IMR-90 (cell line): ENCODE data around the gene ABCC4. TPM values are rescaled to one million over a fixed set of nuclear protein-coding genes. Genes with fewer than 3 reads are reported as not detected.

Source experiments
- ATAC-seq: fragments of 200-7000 bp; cut with Tn5 transposase; 2 replicates; pipeline ENCODE4 v1.9.1; 2020; ENCODE audit warnings: low read depth, mild to moderate bottlenecking, moderate library complexity
- BruUV-seq: library from RNA; stranded (reverse); fragments of 400-500 nt; replicated peaks from 2 replicates; lab custom pipeline; 2021; lab: Mats Ljungman, UMichigan
- CTCF ChIA-PET: fragments of 300-600 bp; formaldehyde crosslinking; extraction: SDS; loops from one replicate; lab custom pipeline; 2021; ENCODE audit warnings: antibody characterized with exemption; lab: Yijun Ruan, JAX
- POLR2A ChIA-PET: fragments of 300-600 bp; sonication (Branson Sonifier 250); formaldehyde crosslinking; loops from one replicate; lab custom pipeline; 2022; ENCODE audit warnings: antibody characterized with exemption; ENCODE audit not compliant: unreplicated experiment; lab: Charles Lee
- DNase-seq: peaks from one replicate; pipeline ENCODE4 v3.0.0; 2013
- H2AFZ ChIP-seq: replicated peaks from 2 replicates; pipeline ENCODE3; 2013; ENCODE audit warnings: low read length, mild to moderate bottlenecking; ENCODE audit not compliant: poor library complexity
- H2AK5ac ChIP-seq: 2 replicates; pipeline ENCODE4 v1.6.1; 2013; ENCODE audit warnings: low read depth, low read length, inconsistent platforms
- H2AK9ac ChIP-seq: replicated peaks from 2 replicates; pipeline ENCODE3; 2013; ENCODE audit warnings: mild to moderate bottlenecking, low read depth, low read length, moderate library complexity; ENCODE audit not compliant: poor library complexity
- H2BK120ac ChIP-seq: 2 replicates; pipeline ENCODE4 v1.6.1; 2013; ENCODE audit warnings: low read depth, low read length, inconsistent platforms
- H2BK15ac ChIP-seq: 3 replicates; pipeline ENCODE4 v1.6.1; 2013; ENCODE audit warnings: low read depth, low read length, inconsistent platforms
- H2BK20ac ChIP-seq: 2 replicates; pipeline ENCODE4 v1.6.1; 2013; ENCODE audit warnings: low read depth, mild to moderate bottlenecking, inconsistent platforms, low read length, moderate library complexity
- H2BK5ac ChIP-seq: 2 replicates; pipeline ENCODE4 v1.6.1; 2013; ENCODE audit warnings: mild to moderate bottlenecking, low read depth, low read length, inconsistent platforms; ENCODE audit not compliant: poor library complexity, severe bottlenecking
- H3K14ac ChIP-seq: replicated peaks from 2 replicates; pipeline ENCODE4 v1.6.1; 2013; ENCODE audit warnings: low read depth, low read length, inconsistent platforms
- H3K18ac ChIP-seq: 2 replicates; pipeline ENCODE4 v1.6.1; 2013; ENCODE audit warnings: low read depth, low read length, control low read depth
- H3K23ac ChIP-seq: 2 replicates; pipeline ENCODE4 v1.6.1; 2013; ENCODE audit warnings: low read depth, low read length, inconsistent platforms
- H3K27ac ChIP-seq: 2 replicates; pipeline ENCODE4 v1.5.1; 2013; ENCODE audit warnings: mild to moderate bottlenecking, control low read depth, low read length; ENCODE audit not compliant: insufficient read depth
- H3K27me3 ChIP-seq: 2 replicates; pipeline ENCODE4 v1.6.1; 2013; ENCODE audit warnings: low read length; ENCODE audit not compliant: control insufficient read depth, insufficient read depth
- H3K36me3 ChIP-seq: 2 replicates; pipeline ENCODE4 v1.6.1; 2013; ENCODE audit warnings: low read length, mixed read lengths; ENCODE audit not compliant: control insufficient read depth, insufficient read depth
- H3K4ac ChIP-seq: 2 replicates; pipeline ENCODE4 v1.6.1; 2013; ENCODE audit warnings: low read depth, low read length, inconsistent platforms
- H3K4me1 ChIP-seq: 2 replicates; pipeline ENCODE4 v1.6.1; 2013; ENCODE audit warnings: low read length, mixed read lengths; ENCODE audit not compliant: control insufficient read depth, insufficient read depth
- H3K4me2 ChIP-seq: 2 replicates; pipeline ENCODE4 v1.6.1; 2013; ENCODE audit warnings: low read depth, mild to moderate bottlenecking, control low read depth, low read length, moderate library complexity
- H3K4me3 ChIP-seq: 2 replicates; pipeline ENCODE4 v1.5.1; 2013; ENCODE audit warnings: low read depth, mild to moderate bottlenecking, control low read depth, low read length, moderate library complexity; ENCODE audit not compliant: insufficient read depth
- H3K56ac ChIP-seq: 2 replicates; pipeline ENCODE4 v1.6.1; 2013; ENCODE audit warnings: low read length, inconsistent platforms; ENCODE audit not compliant: insufficient read depth; ENCODE audit errors: extremely low read depth
- H3K79me1 ChIP-seq, 2 experiments: 2 replicates each; pipeline ENCODE4 v1.6.1; 2013; ENCODE audit warnings: low read length in 2 of 2, inconsistent platforms in 1 of 2, low read depth in 1 of 2
- H3K9ac ChIP-seq: 2 replicates; pipeline ENCODE4 v1.6.1; 2013; ENCODE audit warnings: low read depth, low read length, control low read depth
- H3K9me1 ChIP-seq: 2 replicates; pipeline ENCODE4 v1.6.1; 2013; ENCODE audit warnings: low read length, inconsistent platforms; ENCODE audit not compliant: insufficient read depth
- H3K9me3 ChIP-seq: 2 replicates; pipeline ENCODE4 v1.6.1; 2013; ENCODE audit warnings: low read length; ENCODE audit not compliant: control insufficient read depth, insufficient read depth
- H4K20me1 ChIP-seq: 2 replicates; pipeline ENCODE4 v1.6.1; 2013; ENCODE audit warnings: low read length, inconsistent platforms; ENCODE audit not compliant: insufficient read depth
- H4K5ac ChIP-seq: 2 replicates; pipeline ENCODE4 v1.6.1; 2013; ENCODE audit warnings: mild to moderate bottlenecking, low read depth, low read length, control low read depth
- H4K8ac ChIP-seq, 2 experiments: 2 replicates each; pipeline ENCODE4 v1.6.1; 2013; ENCODE audit warnings: low read depth in 2 of 2, low read length in 2 of 2, control low read depth in 1 of 2, inconsistent platforms in 1 of 2
- H4K91ac ChIP-seq: 2 replicates; pipeline ENCODE4 v1.6.1; 2013; ENCODE audit warnings: low read depth, low read length, inconsistent platforms; ENCODE audit not compliant: insufficient read depth
- BHLHE40 ChIP-seq: fragments of 150-350 bp; IDR thresholded peaks from 2 replicates; pipeline ENCODE4 v1.6.1; 2016; ENCODE audit warnings: mild to moderate bottlenecking, low read depth, low read length
- CEBPB ChIP-seq: IDR thresholded peaks from 2 replicates; pipeline ENCODE4 v1.6.1; 2012; ENCODE audit warnings: low read depth, low read length, improper control_type of control experiment
- CHD1 ChIP-seq: IDR thresholded peaks from 2 replicates; pipeline ENCODE4 v1.6.1; 2012; ENCODE audit warnings: low read depth, low read length, improper control_type of control experiment
- FOS ChIP-seq: fragments of 150-350 bp; IDR thresholded peaks from 2 replicates; pipeline ENCODE4 v1.6.1; 2016; ENCODE audit warnings: low read depth, low read length
- MAFK ChIP-seq: IDR thresholded peaks from 2 replicates; pipeline ENCODE4 v1.6.1; 2012; ENCODE audit warnings: low read depth, low read length, improper control_type of control experiment
- MAZ ChIP-seq: IDR thresholded peaks from 2 replicates; pipeline ENCODE4 v1.6.1; 2012; ENCODE audit warnings: low read depth, mild to moderate bottlenecking, low read length, improper control_type of control experiment, moderate library complexity, borderline replicate concordance
- MXI1 ChIP-seq: IDR thresholded peaks from 2 replicates; pipeline ENCODE4 v1.6.1; 2012; ENCODE audit warnings: low read depth, mild to moderate bottlenecking, low read length, moderate library complexity, borderline replicate concordance
- POLR2A ChIP-seq: IDR thresholded peaks from 2 replicates; pipeline ENCODE4 v1.6.1; 2012; ENCODE audit warnings: mild to moderate bottlenecking, low read depth, low read length
- RAD21 ChIP-seq: IDR thresholded peaks from 2 replicates; pipeline ENCODE4 v1.6.1; 2012; ENCODE audit warnings: low read length, improper control_type of control experiment
- RCOR1 ChIP-seq: IDR thresholded peaks from 2 replicates; pipeline ENCODE4 v1.6.1; 2012; ENCODE audit warnings: mild to moderate bottlenecking, low read length, improper control_type of control experiment; ENCODE audit not compliant: insufficient replicate concordance
- RFX5 ChIP-seq: IDR thresholded peaks from 2 replicates; pipeline ENCODE4 v1.8.0; 2012; ENCODE audit warnings: low read depth, mild to moderate bottlenecking, low read length, moderate library complexity
- SMC3 ChIP-seq: fragments of 150-350 bp; IDR thresholded peaks from 2 replicates; pipeline ENCODE4 v1.6.1; 2016; ENCODE audit warnings: low read depth, mild to moderate bottlenecking, antibody characterized with exemption, low read length, moderate library complexity
- WGBS, 2 experiments: methylation state at CpG; one replicate each; pipeline versions ENCODE4 v1.1.5 to v1.1.7; 2013; ENCODE audit warnings: missing lambda C conversion rate in 2 of 2; ENCODE audit not compliant: insufficient read length in 1 of 2; ENCODE audit errors: extremely low coverage in 2 of 2; 5-methylcytosine and 5-hydroxymethylcytosine counted together
- dilution Hi-C: fragments of 300-500 bp; cut with HindIII; formaldehyde crosslinking; loops from one replicate; pipeline ENCODE4 v1.14.3; 2018; ENCODE audit warnings: low sequenced_read_pairs; ENCODE audit not compliant: unreplicated experiment
- in situ Hi-C: fragments of 300-500 bp; cut with MboI; formaldehyde crosslinking; loops from 3 replicates; pipeline ENCODE4 v1.14.3; 2019; ENCODE audit warnings: low sequenced_read_pairs, inconsistent platforms, mixed read lengths
- intact Hi-C: fragments of 100-400 bp; cut with micrococcal nuclease; formaldehyde crosslinking; loops from 2 replicates; pipeline ENCODE4 v1.10.0; 2022
- polyA plus RNA-seq, 3 experiments: library from polyadenylated mRNA; depleted of rRNA; stranded (reverse); fragments of >200 nt; gene quantifications; 2 replicates each; pipeline ENCODE4 v1.2.3, GENCODE V29; 2012; ENCODE audit warnings: low replicate concordance in 1 of 3
- total RNA-seq: library from RNA; depleted of rRNA; stranded (reverse); fragments of >200 nt; gene quantifications from 2 replicates; pipeline ENCODE4 v1.2.3, GENCODE V29; 2012
- TF ChIP-seq, protein P1 (sequence below): fragments of 150-350 bp; IDR thresholded peaks from 2 replicates; pipeline ENCODE4 v1.6.1; 2016; ENCODE audit warnings: low read depth, mild to moderate bottlenecking, low read length, moderate library complexity, borderline replicate concordance
- TF ChIP-seq, protein P2 (sequence below): fragments of 150-350 bp; IDR thresholded peaks from 2 replicates; pipeline ENCODE4 v1.6.1; 2017; ENCODE audit warnings: mild to moderate bottlenecking, antibody characterized with exemption, low read length, low read depth
- TF ChIP-seq, protein P3 (sequence below): conservative IDR thresholded peaks from 2 replicates; pipeline ENCODE4 v1.5.1; 2012; ENCODE audit warnings: mild to moderate bottlenecking, low read depth, low read length, improper control_type of control experiment

ABCC4 gene
- total and polyA plus RNA-seq, 2 of the 4 experiments (the other 2 are of a cell fraction) = 16.6 to 41.4 TPM

DNA sequence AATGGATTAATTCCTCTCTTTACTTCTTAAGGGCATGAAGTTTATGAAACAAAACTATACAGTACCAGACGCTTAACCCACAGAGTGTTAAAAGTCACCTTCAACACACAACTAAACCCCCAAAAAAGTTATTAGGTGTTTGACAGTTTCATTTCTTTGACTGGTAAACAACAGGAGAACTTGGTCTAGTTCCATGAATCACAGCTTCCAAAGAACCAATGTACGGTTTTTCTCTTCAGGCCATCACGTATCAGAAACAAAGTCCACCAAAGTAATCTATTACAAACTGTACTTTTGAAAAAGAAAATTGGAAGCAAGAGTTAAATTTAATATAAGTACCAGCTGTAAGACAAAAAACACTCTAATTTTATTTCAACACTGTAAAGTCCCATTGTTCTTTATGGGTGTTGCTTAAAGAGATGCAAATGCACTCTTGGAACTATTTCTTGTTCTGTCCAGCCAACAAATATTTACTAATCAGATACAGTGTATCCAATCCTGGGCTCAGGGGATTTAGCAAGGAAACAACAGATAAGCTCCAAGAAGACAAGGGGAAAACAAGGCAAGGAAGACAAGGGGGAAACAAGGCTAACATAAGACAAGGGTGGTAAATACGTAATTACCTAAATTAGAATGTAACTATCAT is 149.2 kb downstream of the ABCC4 start:
- no peak for ATAC-seq
- no peak for DNase-seq
- Histone ChIP-seq H3K36me3 (peaks cover 16% of the 10 kb centered on the region), H2BK20ac (no peak overlapping the region), H3K4ac (no peak overlapping the region), H4K91ac (no peak overlapping the region), H4K5ac (no peak overlapping the region), H3K4me1 (0 out of 2 replicates have a peak, but pooled peaks cover 3% of the 10 kb centered on the region), H4K8ac (no peak overlapping the region), H3K18ac (no peak overlapping the region), H3K9me3 (no peaks in the 10 kb centered on the region), H3K23ac (no peak overlapping the region), H2AFZ (no peak overlapping the region), H3K27me3 (no peaks in the 10 kb centered on the region), H4K20me1 (no peaks in the 10 kb centered on the region), H2AK9ac (no peak overlapping the region), H3K4me2 (no peak overlapping the region), H3K56ac (no peak overlapping the region; the same call in 1 of the 2 replicates), H2AK5ac (no peak overlapping the region), H3K9ac (no peak overlapping the region), H3K9me1 (no peaks in the 10 kb centered on the region), H2BK120ac (no peak overlapping the region), H3K79me1 (peaks cover 7 to 14% of the 10 kb centered on the region in 2 experiments; a peak in 2 of 4 replicates), H3K27ac (no peak overlapping the region), H3K4me3 (no peak overlapping the region), H2BK15ac (no peak overlapping the region), H3K14ac (no peak overlapping the region), H2BK5ac (no peak overlapping the region)
- no CpG with 5 or more reads among the region's 4 CpGs for WGBS, 2 experiments
- no TSS peak for BruUV-seq
- TF ChIP-seq, protein P1, sequence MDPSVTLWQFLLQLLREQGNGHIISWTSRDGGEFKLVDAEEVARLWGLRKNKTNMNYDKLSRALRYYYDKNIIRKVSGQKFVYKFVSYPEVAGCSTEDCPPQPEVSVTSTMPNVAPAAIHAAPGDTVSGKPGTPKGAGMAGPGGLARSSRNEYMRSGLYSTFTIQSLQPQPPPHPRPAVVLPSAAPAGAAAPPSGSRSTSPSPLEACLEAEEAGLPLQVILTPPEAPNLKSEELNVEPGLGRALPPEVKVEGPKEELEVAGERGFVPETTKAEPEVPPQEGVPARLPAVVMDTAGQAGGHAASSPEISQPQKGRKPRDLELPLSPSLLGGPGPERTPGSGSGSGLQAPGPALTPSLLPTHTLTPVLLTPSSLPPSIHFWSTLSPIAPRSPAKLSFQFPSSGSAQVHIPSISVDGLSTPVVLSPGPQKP = no peak
- TF ChIP-seq SMC3 = no peak
- no peak for TF ChIP-seq RAD21
- TF ChIP-seq, protein P2, sequence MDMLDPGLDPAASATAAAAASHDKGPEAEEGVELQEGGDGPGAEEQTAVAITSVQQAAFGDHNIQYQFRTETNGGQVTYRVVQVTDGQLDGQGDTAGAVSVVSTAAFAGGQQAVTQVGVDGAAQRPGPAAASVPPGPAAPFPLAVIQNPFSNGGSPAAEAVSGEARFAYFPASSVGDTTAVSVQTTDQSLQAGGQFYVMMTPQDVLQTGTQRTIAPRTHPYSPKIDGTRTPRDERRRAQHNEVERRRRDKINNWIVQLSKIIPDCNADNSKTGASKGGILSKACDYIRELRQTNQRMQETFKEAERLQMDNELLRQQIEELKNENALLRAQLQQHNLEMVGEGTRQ = no peak
- no peak for TF ChIP-seq FOS
- no peak for TF ChIP-seq POLR2A
- TF ChIP-seq MAFK = no peak
- TF ChIP-seq CHD1 = no peak
- no peak for TF ChIP-seq RFX5
- TF ChIP-seq RCOR1 = no peak
- no peak for TF ChIP-seq BHLHE40
- no peak for TF ChIP-seq MXI1
- TF ChIP-seq MAZ = no peak
- TF ChIP-seq, protein P3, sequence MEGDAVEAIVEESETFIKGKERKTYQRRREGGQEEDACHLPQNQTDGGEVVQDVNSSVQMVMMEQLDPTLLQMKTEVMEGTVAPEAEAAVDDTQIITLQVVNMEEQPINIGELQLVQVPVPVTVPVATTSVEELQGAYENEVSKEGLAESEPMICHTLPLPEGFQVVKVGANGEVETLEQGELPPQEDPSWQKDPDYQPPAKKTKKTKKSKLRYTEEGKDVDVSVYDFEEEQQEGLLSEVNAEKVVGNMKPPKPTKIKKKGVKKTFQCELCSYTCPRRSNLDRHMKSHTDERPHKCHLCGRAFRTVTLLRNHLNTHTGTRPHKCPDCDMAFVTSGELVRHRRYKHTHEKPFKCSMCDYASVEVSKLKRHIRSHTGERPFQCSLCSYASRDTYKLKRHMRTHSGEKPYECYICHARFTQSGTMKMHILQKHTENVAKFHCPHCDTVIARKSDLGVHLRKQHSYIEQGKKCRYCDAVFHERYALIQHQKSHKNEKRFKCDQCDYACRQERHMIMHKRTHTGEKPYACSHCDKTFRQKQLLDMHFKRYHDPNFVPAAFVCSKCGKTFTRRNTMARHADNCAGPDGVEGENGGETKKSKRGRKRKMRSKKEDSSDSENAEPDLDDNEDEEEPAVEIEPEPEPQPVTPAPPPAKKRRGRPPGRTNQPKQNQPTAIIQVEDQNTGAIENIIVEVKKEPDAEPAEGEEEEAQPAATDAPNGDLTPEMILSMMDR = no peak
- no peak for TF ChIP-seq CEBPB
- dilution Hi-C loops (no loop called here), intact Hi-C loops (no loop called here), in situ Hi-C loops (no loop called here)
- ChIA-PET CTCF (no interaction called here), POLR2A (no interaction called here)
